Upper lobe of left lung (tissue), 4 donors: Measurements from ENCODE around the gene SUPT16H.

ENCODE experiments used
- POLR2A ChIP-seq, 4 donors: fragments of 450-650 bp; IDR thresholded peaks; one replicate each; pipeline ENCODE4 v1.5.1; 2016 to 2017; ENCODE audit warnings: antibody characterized with exemption in 4 of 4, mild to moderate bottlenecking in 2 of 4
- TF ChIP-seq, protein P1 (sequence below), 6 experiments: fragments of 450-650 bp in 4 of 6; fragments of 200-600 bp in 2 of 6; sonication (generic) in 2 of 6; IDR thresholded peaks; one replicate each; pipeline ENCODE4 v1.5.1; 2016 to 2019; ENCODE audit warnings: antibody characterized with exemption in 6 of 6

DNA sequence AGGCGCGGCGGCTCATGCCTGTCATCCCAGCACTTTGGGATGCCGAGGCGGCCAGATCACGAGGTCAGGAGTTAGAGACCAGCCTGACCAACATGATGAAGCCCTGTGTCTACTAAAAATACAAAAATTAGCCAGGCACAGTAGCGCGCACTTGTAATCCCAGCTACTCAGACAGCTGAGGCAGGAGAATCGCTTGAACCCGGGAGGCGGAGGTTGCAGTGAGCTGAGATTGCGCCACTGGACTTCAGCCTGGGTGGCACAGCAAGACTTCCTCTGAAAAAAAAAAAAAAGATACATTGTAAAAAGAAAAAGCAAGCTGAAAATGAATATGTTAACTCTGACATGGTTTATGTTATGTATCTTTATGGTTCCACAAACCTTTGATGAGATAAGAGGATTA, 70.3 kb downstream of the SUPT16H start:
- TF ChIP-seq, protein P1, sequence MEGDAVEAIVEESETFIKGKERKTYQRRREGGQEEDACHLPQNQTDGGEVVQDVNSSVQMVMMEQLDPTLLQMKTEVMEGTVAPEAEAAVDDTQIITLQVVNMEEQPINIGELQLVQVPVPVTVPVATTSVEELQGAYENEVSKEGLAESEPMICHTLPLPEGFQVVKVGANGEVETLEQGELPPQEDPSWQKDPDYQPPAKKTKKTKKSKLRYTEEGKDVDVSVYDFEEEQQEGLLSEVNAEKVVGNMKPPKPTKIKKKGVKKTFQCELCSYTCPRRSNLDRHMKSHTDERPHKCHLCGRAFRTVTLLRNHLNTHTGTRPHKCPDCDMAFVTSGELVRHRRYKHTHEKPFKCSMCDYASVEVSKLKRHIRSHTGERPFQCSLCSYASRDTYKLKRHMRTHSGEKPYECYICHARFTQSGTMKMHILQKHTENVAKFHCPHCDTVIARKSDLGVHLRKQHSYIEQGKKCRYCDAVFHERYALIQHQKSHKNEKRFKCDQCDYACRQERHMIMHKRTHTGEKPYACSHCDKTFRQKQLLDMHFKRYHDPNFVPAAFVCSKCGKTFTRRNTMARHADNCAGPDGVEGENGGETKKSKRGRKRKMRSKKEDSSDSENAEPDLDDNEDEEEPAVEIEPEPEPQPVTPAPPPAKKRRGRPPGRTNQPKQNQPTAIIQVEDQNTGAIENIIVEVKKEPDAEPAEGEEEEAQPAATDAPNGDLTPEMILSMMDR (IDR thresholded peaks at IDR 0.05), result no peak
- no peak for TF ChIP-seq POLR2A (IDR thresholded peaks at IDR 0.05)
